PC-3 (cell line): ENCODE data around the gene NSRP1. TPM values are rescaled to one million over a fixed set of nuclear protein-coding genes. Genes with fewer than 3 reads are reported as not detected.
A peak's percentile ranks its signal among the peaks of the same experiment; 100 is the strongest.

ENCODE experiments used
- ATAC-seq: fragments of 200-7000 bp; cut with Tn5 transposase; 2 replicates; pipeline ENCODE4 v1.9.1; 2020; ENCODE audit warnings: mild to moderate bottlenecking, moderate library complexity
- BruUV-seq: library from RNA; stranded (reverse); fragments of 400-500 nt; replicated peaks from 2 replicates; lab custom pipeline; 2021; lab: Mats Ljungman, UMichigan
- CTCF ChIA-PET: fragments of 300-600 bp; sonication (Branson Sonifier 250); formaldehyde crosslinking; loops from one replicate; lab custom pipeline; 2022; ENCODE audit warnings: antibody characterized with exemption; lab: Charles Lee
- POLR2A ChIA-PET: fragments of 300-600 bp; sonication (Branson Sonifier 250); formaldehyde crosslinking; loops from one replicate; lab custom pipeline; 2022; ENCODE audit warnings: antibody characterized with exemption; ENCODE audit not compliant: unreplicated experiment; lab: Charles Lee
- DNase-seq: peaks from one replicate; pipeline ENCODE4 v3.0.0-alpha.2; 2015
- H2AFZ ChIP-seq: fragments of 300-600 bp; sonication (generic); 2 replicates; pipeline ENCODE4 v1.6.0; 2016; ENCODE audit warnings: antibody characterized with exemption, low read length
- H3F3A ChIP-seq: fragments of 300-600 bp; sonication (generic); one replicate; pipeline ENCODE4 v1.6.0; 2017; ENCODE audit warnings: antibody characterized with exemption, low read length, control low read depth, mild to moderate bottlenecking; ENCODE audit not compliant: unreplicated experiment
- H3K27ac ChIP-seq: fragments of 300-600 bp; sonication (generic); 2 replicates; pipeline ENCODE4 v1.5.1; 2016; ENCODE audit warnings: mild to moderate bottlenecking, low read length
- H3K27me3 ChIP-seq: fragments of 300-600 bp; sonication (generic); 2 replicates; pipeline ENCODE4 v1.6.1; 2016; ENCODE audit warnings: low read length, mixed read lengths
- H3K36me3 ChIP-seq: fragments of 300-600 bp; sonication (generic); 2 replicates; pipeline ENCODE4 v1.6.1; 2016; ENCODE audit warnings: low read depth, mixed run types, low read length, mixed read lengths
- H3K4me1 ChIP-seq: fragments of 300-600 bp; sonication (generic); 2 replicates; pipeline ENCODE4 v1.5.1; 2016; ENCODE audit warnings: low read length; ENCODE audit not compliant: insufficient read depth
- H3K4me2 ChIP-seq: fragments of 300-600 bp; sonication (generic); 2 replicates; pipeline ENCODE4 v1.6.0; 2016; ENCODE audit warnings: low read length
- H3K4me3 ChIP-seq: fragments of 300-600 bp; sonication (generic); 2 replicates; pipeline ENCODE4 v1.5.1; 2016; ENCODE audit warnings: mild to moderate bottlenecking, low read length, mixed read lengths
- H3K79me2 ChIP-seq: fragments of 300-600 bp; sonication (generic); 2 replicates; pipeline ENCODE4 v1.6.1; 2017; ENCODE audit warnings: low read length, mixed read lengths
- H3K9ac ChIP-seq: fragments of 300-600 bp; sonication (generic); 2 replicates; pipeline ENCODE4 v1.6.0; 2016; ENCODE audit warnings: mild to moderate bottlenecking, low read length
- H3K9me2 ChIP-seq: fragments of 300-600 bp; sonication (generic); replicated peaks from 2 replicates; pipeline ENCODE4 v1.6.1; 2016; ENCODE audit warnings: mixed run types, low read length, mixed read lengths
- H3K9me3 ChIP-seq: fragments of 300-600 bp; sonication (generic); 2 replicates; pipeline ENCODE4 v1.6.1; 2016; ENCODE audit warnings: low read length, mixed read lengths
- H4K20me1 ChIP-seq: fragments of 300-600 bp; sonication (generic); 2 replicates; pipeline ENCODE4 v1.6.1; 2016; ENCODE audit warnings: low read length, mixed read lengths
- EZH2 ChIP-seq: fragments of 300-600 bp; sonication (generic); IDR thresholded peaks from one replicate; pipeline ENCODE4 v1.6.1; 2017; ENCODE audit warnings: antibody characterized with exemption, mild to moderate bottlenecking, low read length; ENCODE audit not compliant: unreplicated experiment
- EZH2phosphoT487 ChIP-seq: fragments of 300-600 bp; sonication (generic); IDR thresholded peaks from 2 replicates; pipeline ENCODE4 v1.6.1; 2018; ENCODE audit warnings: mild to moderate bottlenecking, antibody characterized with exemption, low read length, borderline replicate concordance
- intact Hi-C: fragments of 100-400 bp; cut with micrococcal nuclease; formaldehyde crosslinking; loops from 2 replicates; pipeline ENCODE4 v1.9.0; 2023
- total RNA-seq: library from RNA; depleted of rRNA; stranded (reverse); fragments of >200 nt; gene quantifications from 2 replicates; pipeline ENCODE4 v1.2.3, GENCODE V29; 2014
- TF ChIP-seq, protein P1 (sequence below): fragments of 300-600 bp; sonication (generic); conservative IDR thresholded peaks from 2 replicates; pipeline ENCODE4 v1.5.1; 2017; ENCODE audit warnings: antibody characterized with exemption, low read depth, mild to moderate bottlenecking, low read length

Gene NSRP1
- total RNA-seq, 1 experiment from 2014 or later = 6.4 TPM

DNA sequence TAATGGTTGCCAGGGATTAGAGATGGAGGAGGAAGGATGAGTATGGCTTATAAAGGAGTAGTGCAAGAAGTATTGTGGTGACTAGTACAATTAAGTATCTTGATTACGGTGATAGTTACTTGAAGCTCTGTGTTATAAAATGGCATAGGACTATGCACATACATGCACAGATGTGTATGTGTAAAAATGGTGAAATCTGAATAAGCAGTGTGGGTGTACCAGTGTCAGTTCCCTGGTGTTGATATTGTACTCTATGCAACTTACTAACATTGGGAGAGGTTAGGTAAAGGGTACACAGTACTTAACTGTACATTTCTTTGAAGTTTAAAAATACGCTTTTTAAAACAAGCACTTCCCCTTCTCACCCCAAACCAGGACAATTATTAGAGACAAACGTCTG lies 48.5 kb downstream of the NSRP1 start:
- H3K4me2 ChIP-seq = no peak overlapping the region
- H3F3A ChIP-seq = no peaks in the 10 kb centered on the region
- H2AFZ ChIP-seq = no peak overlapping the region
- POLR2A ChIA-PET = no interaction called here
- TF ChIP-seq EZH2 (no peak), EZH2phosphoT487 (no peak)
- TF ChIP-seq, protein P1, sequence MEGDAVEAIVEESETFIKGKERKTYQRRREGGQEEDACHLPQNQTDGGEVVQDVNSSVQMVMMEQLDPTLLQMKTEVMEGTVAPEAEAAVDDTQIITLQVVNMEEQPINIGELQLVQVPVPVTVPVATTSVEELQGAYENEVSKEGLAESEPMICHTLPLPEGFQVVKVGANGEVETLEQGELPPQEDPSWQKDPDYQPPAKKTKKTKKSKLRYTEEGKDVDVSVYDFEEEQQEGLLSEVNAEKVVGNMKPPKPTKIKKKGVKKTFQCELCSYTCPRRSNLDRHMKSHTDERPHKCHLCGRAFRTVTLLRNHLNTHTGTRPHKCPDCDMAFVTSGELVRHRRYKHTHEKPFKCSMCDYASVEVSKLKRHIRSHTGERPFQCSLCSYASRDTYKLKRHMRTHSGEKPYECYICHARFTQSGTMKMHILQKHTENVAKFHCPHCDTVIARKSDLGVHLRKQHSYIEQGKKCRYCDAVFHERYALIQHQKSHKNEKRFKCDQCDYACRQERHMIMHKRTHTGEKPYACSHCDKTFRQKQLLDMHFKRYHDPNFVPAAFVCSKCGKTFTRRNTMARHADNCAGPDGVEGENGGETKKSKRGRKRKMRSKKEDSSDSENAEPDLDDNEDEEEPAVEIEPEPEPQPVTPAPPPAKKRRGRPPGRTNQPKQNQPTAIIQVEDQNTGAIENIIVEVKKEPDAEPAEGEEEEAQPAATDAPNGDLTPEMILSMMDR = no peak
- H3K9me2 ChIP-seq = no peaks in the 10 kb centered on the region
- H3K9ac ChIP-seq = no peak overlapping the region
- no peak overlapping the region for H3K27ac ChIP-seq
- no peaks in the 10 kb centered on the region for H3K9me3 ChIP-seq
- H3K4me3 ChIP-seq = no peak overlapping the region
- no peaks in the 10 kb centered on the region for H3K27me3 ChIP-seq
- intact Hi-C loops = no loop called here
- CTCF ChIA-PET = no interaction called here
- BruUV-seq = no TSS peak
- H3K36me3 ChIP-seq = no peaks in the 10 kb centered on the region
- H4K20me1 ChIP-seq = 0 out of 2 replicates have a peak, but pooled peaks cover 4% of the 10 kb centered on the region
- H3K79me2 ChIP-seq = peaks cover 21% of the 10 kb centered on the region
- ATAC-seq = no peak
- no peaks in the 10 kb centered on the region for H3K4me1 ChIP-seq
- no peak for DNase-seq

DNA sequence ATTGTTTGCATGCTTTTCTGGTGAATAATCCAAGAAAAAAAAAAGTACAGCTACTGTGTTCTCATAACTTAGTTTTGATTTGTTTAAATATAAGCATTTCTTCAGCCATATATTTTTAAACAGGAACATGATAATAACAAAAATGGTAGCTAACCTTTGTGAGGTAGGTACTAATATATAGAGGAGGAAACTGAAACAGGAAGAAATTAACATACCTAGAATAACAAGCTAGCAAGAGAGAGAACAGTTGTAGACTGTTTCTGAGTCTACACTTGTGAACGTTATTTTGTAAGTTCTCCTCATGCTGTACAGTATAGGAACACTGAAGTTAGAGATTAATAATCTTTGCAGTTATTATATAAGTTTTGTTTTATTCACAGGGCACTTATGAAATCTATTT lies 49.3 kb downstream of the NSRP1 start:
- no peak for DNase-seq
- H3F3A ChIP-seq = no peaks in the 10 kb centered on the region
- no peaks in the 10 kb centered on the region for H3K9me3 ChIP-seq
- ChIA-PET CTCF (no interaction called here), POLR2A (no interaction called here)
- ATAC-seq = no peak
- no peak overlapping the region for H3K4me3 ChIP-seq
- no peak for TF ChIP-seq EZH2
- TF ChIP-seq, protein P1 = no peak
- TF ChIP-seq EZH2phosphoT487 = no peak
- H3K27me3 ChIP-seq = no peaks in the 10 kb centered on the region
- H4K20me1 ChIP-seq = 0 out of 2 replicates have a peak, but pooled peaks cover 3% of the 10 kb centered on the region
- intact Hi-C loops = no loop called here
- no peaks in the 10 kb centered on the region for H3K36me3 ChIP-seq
- no peak overlapping the region for H2AFZ ChIP-seq
- H3K79me2 ChIP-seq = peaks cover 13% of the 10 kb centered on the region
- H3K9ac ChIP-seq = no peak overlapping the region
- no peaks in the 10 kb centered on the region for H3K4me1 ChIP-seq
- BruUV-seq = no TSS peak
- H3K4me2 ChIP-seq = no peak overlapping the region
- no peak overlapping the region for H3K27ac ChIP-seq
- H3K9me2 ChIP-seq = no peaks in the 10 kb centered on the region

DNA sequence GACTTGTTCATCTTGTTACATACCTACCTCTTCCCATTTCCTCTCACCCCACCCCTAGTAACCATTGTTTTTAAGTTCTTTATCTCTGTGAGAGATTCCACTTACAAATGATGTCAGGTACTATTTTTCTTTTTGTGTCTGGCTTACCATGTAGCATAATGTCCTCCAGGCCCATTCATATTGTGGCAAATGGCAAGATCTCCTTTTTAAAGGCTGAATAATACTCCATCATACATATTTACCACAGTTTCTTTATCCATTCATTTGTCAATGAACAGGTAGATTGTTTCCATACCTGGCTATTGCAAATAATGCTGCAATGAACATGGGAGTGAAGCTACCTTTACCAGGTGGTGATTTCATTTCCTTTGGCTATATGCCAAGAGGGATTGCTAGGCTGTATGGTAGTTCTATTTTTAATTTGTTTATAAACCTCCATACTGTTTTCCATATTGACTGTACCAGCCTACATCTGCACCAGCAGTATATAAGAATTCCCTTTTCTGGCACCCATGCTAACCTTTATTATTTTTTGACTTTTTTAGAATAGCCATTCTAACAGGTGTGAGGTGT lies 53.9 kb downstream of the NSRP1 start:
- H3K27me3 ChIP-seq = no peaks in the 10 kb centered on the region
- no peaks in the 10 kb centered on the region for H3F3A ChIP-seq
- BruUV-seq = no TSS peak
- no peak overlapping the region for H3K9ac ChIP-seq
- H3K4me1 ChIP-seq = peaks cover 7% of the 10 kb centered on the region
- no peak overlapping the region for H3K4me3 ChIP-seq
- DNase-seq (peak; percentile 33), ATAC-seq (no peak)
- H3K36me3 ChIP-seq = no peaks in the 10 kb centered on the region
- POLR2A ChIA-PET = no interaction called here
- no peaks in the 10 kb centered on the region for H3K9me3 ChIP-seq
- CTCF ChIA-PET = no interaction called here
- H2AFZ ChIP-seq = no peak overlapping the region
- intact Hi-C loops = no loop called here
- H4K20me1 ChIP-seq = 0 out of 2 replicates have a peak, but pooled peaks cover 3% of the 10 kb centered on the region
- H3K27ac ChIP-seq = no peak overlapping the region
- TF ChIP-seq, protein P1 = no peak
- no peak for TF ChIP-seq EZH2
- TF ChIP-seq EZH2phosphoT487 = no peak
- H3K79me2 ChIP-seq = no peaks in the 10 kb centered on the region; the same call in 1 of the 2 replicates
- H3K9me2 ChIP-seq = no peaks in the 10 kb centered on the region
- H3K4me2 ChIP-seq = no peak overlapping the region
